HG02678 (cell line): ENCODE results near the gene TLR8.
"Not testable (repeated sequence)": the region's sequence is repeated elsewhere in the genome, so short reads cannot be mapped to it uniquely, and the experiment has no call there.

ENCODE experiments used
- ATAC-seq: cut with Tn5 transposase; IDR thresholded peaks from one replicate; pipeline ENCODE4 v1.9.1; 2021; ENCODE audit warnings: mild to moderate bottlenecking, moderate library complexity; ENCODE audit not compliant: unreplicated experiment

The TLR8 gene

DNA sequence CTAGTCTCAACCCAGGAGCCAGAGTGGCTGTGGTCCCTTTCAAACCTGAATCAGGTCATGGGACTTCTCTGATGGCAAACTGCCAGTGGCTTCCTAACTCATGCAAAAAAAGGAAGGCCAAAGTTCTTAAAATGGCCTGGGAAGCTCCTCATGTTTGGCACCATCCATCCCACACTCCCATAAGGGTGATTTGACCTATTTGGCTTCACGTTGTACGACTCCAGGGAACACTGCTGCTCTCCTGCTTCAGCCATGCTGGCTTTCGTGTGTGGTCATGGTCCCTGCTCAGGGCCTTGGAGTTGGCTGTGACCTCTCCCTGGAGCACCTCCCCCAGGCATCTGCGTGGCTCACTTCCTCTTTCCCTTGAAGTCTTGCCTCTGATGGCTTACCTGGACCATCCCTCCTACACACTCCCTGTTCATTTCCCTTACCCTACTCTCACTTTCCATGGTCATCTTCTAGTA lies 55.7 kb downstream of the TLR8 start:
- no peak for ATAC-seq

- ATAC-seq = not testable (repeated sequence)
Measured at GRCh38 chrX:12963210-12963850, 56.9 kb downstream of the TLR8 start.

GRCh38 chrX:12965131-12965940 lies 58.9 kb downstream of the TLR8 start:
- ATAC-seq = no peak

- ATAC-seq = no peak
Measured at GRCh38 chrX:12966151-12966550, 59.7 kb downstream of the TLR8 start.

GRCh38 chrX:12967711-12968465 lies 61.5 kb downstream of the TLR8 start:
- ATAC-seq = no peak

DNA sequence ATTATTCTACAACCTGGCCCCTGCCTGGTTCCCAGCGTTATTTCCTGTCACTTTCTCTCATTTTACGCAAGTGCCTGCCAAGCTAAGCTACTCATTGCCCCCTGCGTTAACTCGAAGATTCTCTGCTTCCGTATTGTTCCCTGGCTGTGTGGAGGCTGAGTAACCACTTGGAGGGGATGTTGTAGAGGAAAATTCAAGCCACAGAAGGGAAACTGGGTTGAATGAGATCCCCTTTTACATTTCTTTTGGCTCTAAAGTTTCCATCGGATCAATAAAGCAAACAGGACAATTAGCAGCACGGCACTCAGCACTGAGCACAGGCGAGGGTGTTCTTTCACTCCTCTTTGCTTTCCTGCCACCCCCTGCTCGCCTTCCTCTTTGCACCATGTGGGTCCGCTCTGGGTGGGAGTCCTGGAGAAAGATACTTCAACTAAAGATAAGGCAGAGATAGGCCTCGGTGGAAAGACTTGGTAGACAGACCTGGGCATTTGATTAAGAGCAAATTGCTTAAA lies 64.3 kb downstream of the TLR8 start:
- ATAC-seq = no peak

- no peak for ATAC-seq
Measured at GRCh38 chrX:12971282-12972003, 65.0 kb downstream of the TLR8 start.

- no peak for ATAC-seq
Measured at GRCh38 chrX:12972243-12972642, 65.8 kb downstream of the TLR8 start.
